H1 (cell line): ENCODE results near the gene MYD88. TPM values are rescaled to one million over a fixed set of nuclear protein-coding genes. Genes with fewer than 3 reads are reported as not detected.

ENCODE experiments used
- CTCF ChIA-PET: fragments of 300-600 bp; sonication (Branson Sonifier 250); formaldehyde crosslinking; loops from one replicate; lab custom pipeline; 2021; ENCODE audit not compliant: partially characterized antibody; lab: Charles Lee
- POLR2A ChIA-PET: fragments of 300-600 bp; sonication (Branson Sonifier 250); formaldehyde crosslinking; loops from one replicate; lab custom pipeline; 2021; ENCODE audit warnings: inconsistent platforms; ENCODE audit not compliant: partially characterized antibody; lab: Charles Lee
- DNase-seq, 2 experiments: peaks; one replicate each; pipeline versions ENCODE4 v3.0.0 to v3.0.0-alpha.2; 2010 to 2022; ENCODE audit warnings: low spot score in 2 of 2, low read depth in 1 of 2, mixed read lengths in 1 of 2
- FAIRE-seq: peaks from 2 replicates; lab custom pipeline; 2011; peaks lifted over from hg19 to GRCh38; lab: Jason Lieb, UNC
- H2AFZ ChIP-seq: 2 replicates; pipeline ENCODE4 v1.8.1; 2012; ENCODE audit warnings: low read length, inconsistent platforms
- H2AK5ac ChIP-seq: 2 replicates; pipeline ENCODE4 v1.6.1; 2013; ENCODE audit warnings: low read depth, low read length
- H2BK120ac ChIP-seq: replicated peaks from 2 replicates; pipeline ENCODE3; 2013; ENCODE audit warnings: low read depth, low read length, inconsistent platforms
- H2BK12ac ChIP-seq: 2 replicates; pipeline ENCODE4 v1.6.1; 2013; ENCODE audit warnings: low read depth, low read length
- H2BK15ac ChIP-seq: 2 replicates; pipeline ENCODE4 v1.6.1; 2013; ENCODE audit warnings: low read length
- H2BK20ac ChIP-seq: 2 replicates; pipeline ENCODE4 v1.6.1; 2013; ENCODE audit warnings: low read length
- H2BK5ac ChIP-seq: 2 replicates; pipeline ENCODE4 v1.6.1; 2013; ENCODE audit warnings: low read depth, low read length
- H3K14ac ChIP-seq: 2 replicates; pipeline ENCODE4 v1.6.1; 2013; ENCODE audit warnings: inconsistent platforms; ENCODE audit not compliant: insufficient read length
- H3K18ac ChIP-seq: 2 replicates; pipeline ENCODE4 v1.6.1; 2013; ENCODE audit warnings: low read length; ENCODE audit errors: extremely low read depth
- H3K23ac ChIP-seq: 2 replicates; pipeline ENCODE4 v1.6.1; 2013; ENCODE audit warnings: inconsistent platforms; ENCODE audit not compliant: insufficient read length
- H3K23me2 ChIP-seq: 2 replicates; pipeline ENCODE4 v1.6.1; 2013; ENCODE audit warnings: low read depth, low read length
- H3K27ac ChIP-seq: 2 replicates; pipeline ENCODE4 v1.6.1; 2011; ENCODE audit warnings: low read depth, low read length, inconsistent platforms
- H3K27me3 ChIP-seq, 4 experiments: replicated peaks in 1 of 4; 1 replicate in 1 of 4; 2 replicates in 3 of 4; pipeline versions ENCODE4 v1.6.1 to v1.8.1; 2011 to 2013; ENCODE audit warnings: low read length in 3 of 4, mild to moderate bottlenecking in 3 of 4, inconsistent platforms in 2 of 4, mixed read lengths in 2 of 4, moderate library complexity in 1 of 4; ENCODE audit not compliant: control insufficient read depth in 3 of 4, insufficient read depth in 3 of 4; ENCODE audit errors: extremely low read depth in 1 of 4
- H3K36me3 ChIP-seq, 4 experiments: 2 replicates each; pipeline versions ENCODE4 v1.6.1 to v1.8.1; 2011 to 2013; ENCODE audit warnings: mild to moderate bottlenecking in 4 of 4, low read length in 3 of 4, moderate library complexity in 2 of 4, control low read depth in 1 of 4, inconsistent platforms in 1 of 4; ENCODE audit not compliant: insufficient read depth in 4 of 4, control insufficient read depth in 2 of 4
- H3K4ac ChIP-seq: replicated peaks from 2 replicates; pipeline ENCODE3; 2013; ENCODE audit warnings: low read length, low read depth, mixed read lengths, inconsistent platforms; ENCODE audit not compliant: insufficient read length
- H3K4me1 ChIP-seq, 4 experiments: replicated peaks in 1 of 4; 1 replicate in 1 of 4; 2 replicates in 3 of 4; pipeline versions ENCODE4 v1.6.1 to v1.8.1; 2011 to 2013; ENCODE audit warnings: low read length in 3 of 4, inconsistent platforms in 2 of 4, mixed read lengths in 1 of 4; ENCODE audit not compliant: insufficient read depth in 4 of 4, control insufficient read depth in 3 of 4
- H3K4me2 ChIP-seq, 2 experiments: 2 replicates each; pipeline versions ENCODE4 v1.6.1 to v1.8.1; 2011 to 2013; ENCODE audit warnings: low read depth in 2 of 2, low read length in 2 of 2, control low read depth in 1 of 2, inconsistent platforms in 1 of 2, mild to moderate bottlenecking in 1 of 2; ENCODE audit not compliant: insufficient read depth in 1 of 2
- H3K4me3 ChIP-seq, 4 experiments: fragments of 200-600, 300-600 bp in 1 of 4; sonication (generic), shearing (Covaris generic), sonication (Bioruptor Twin) in 1 of 4; 2 replicates each; pipeline versions ENCODE4 v1.5.1 to v1.8.1; 2011 to 2016; ENCODE audit warnings: low read length in 4 of 4, low read depth in 3 of 4, control low read depth in 2 of 4, inconsistent platforms in 2 of 4, mild to moderate bottlenecking in 2 of 4, mixed read lengths in 1 of 4, moderate library complexity in 1 of 4; ENCODE audit not compliant: insufficient read depth in 2 of 4; ENCODE audit errors: extremely low read depth in 1 of 4
- H3K56ac ChIP-seq: replicated peaks from 2 replicates; pipeline ENCODE3; 2013; ENCODE audit warnings: low read depth, mild to moderate bottlenecking, mixed read lengths, low read length, inconsistent platforms; ENCODE audit not compliant: insufficient read length
- H3K79me1 ChIP-seq: 2 replicates; pipeline ENCODE4 v1.6.1; 2013; ENCODE audit warnings: low read depth, low read length, control low read depth
- H3K79me2 ChIP-seq, 2 experiments: 2 replicates each; pipeline versions ENCODE4 v1.6.1 to v1.8.1; 2012 to 2013; ENCODE audit warnings: low read length in 2 of 2, mild to moderate bottlenecking in 2 of 2, inconsistent platforms in 1 of 2; ENCODE audit not compliant: insufficient read depth in 2 of 2, control insufficient read depth in 1 of 2
- H3K9ac ChIP-seq, 4 experiments: replicated peaks in 1 of 4; 1 replicate in 1 of 4; 2 replicates in 3 of 4; pipeline versions ENCODE4 v1.6.1 to v1.8.1; 2011 to 2013; ENCODE audit warnings: low read depth in 3 of 4, low read length in 3 of 4, control low read depth in 2 of 4, mild to moderate bottlenecking in 2 of 4, moderate library complexity in 2 of 4, inconsistent platforms in 1 of 4; ENCODE audit errors: extremely low read depth in 1 of 4
- H3K9me3 ChIP-seq, 2 experiments: 2 replicates each; pipeline versions ENCODE4 v1.6.1 to v1.8.1; 2012 to 2013; ENCODE audit warnings: mild to moderate bottlenecking in 2 of 2, moderate library complexity in 2 of 2, control low read depth in 1 of 2, inconsistent platforms in 1 of 2, low read depth in 1 of 2, low read length in 1 of 2, mixed read lengths in 1 of 2; ENCODE audit not compliant: insufficient read depth in 2 of 2
- H4K20me1 ChIP-seq, 2 experiments: replicated peaks in 1 of 2; 2 replicates each; pipeline versions ENCODE3 to v1.8.1; 2011 to 2013; ENCODE audit warnings: inconsistent platforms in 2 of 2, low read length in 2 of 2, mild to moderate bottlenecking in 1 of 2; ENCODE audit not compliant: insufficient read depth in 2 of 2, control insufficient read depth in 1 of 2
- H4K5ac ChIP-seq: 2 replicates; pipeline ENCODE4 v1.6.1; 2013; ENCODE audit warnings: low read length, low read depth, mixed read lengths, inconsistent platforms; ENCODE audit not compliant: insufficient read length
- H4K8ac ChIP-seq: 2 replicates; pipeline ENCODE4 v1.8.0; 2013; ENCODE audit warnings: mild to moderate bottlenecking, moderate library complexity, low read length, inconsistent platforms; ENCODE audit not compliant: insufficient read depth; ENCODE audit errors: extremely low read depth
- H4K91ac ChIP-seq: replicated peaks from 2 replicates; pipeline ENCODE3; 2013; ENCODE audit warnings: low read length, mixed read lengths, inconsistent platforms; ENCODE audit not compliant: insufficient read length
- CTBP2 ChIP-seq: IDR thresholded peaks from 2 replicates; pipeline ENCODE4 v1.7.0; 2011; ENCODE audit warnings: borderline replicate concordance, mild to moderate bottlenecking, moderate library complexity, mixed read lengths, low read length; ENCODE audit not compliant: insufficient read depth, insufficient read length
- JUN ChIP-seq: IDR thresholded peaks from 2 replicates; pipeline ENCODE4 v1.6.1; 2011; ENCODE audit warnings: low read depth, mild to moderate bottlenecking, improper control_type of control experiment, low read length
- JUND ChIP-seq: IDR thresholded peaks from 2 replicates; pipeline ENCODE4 v1.6.1; 2011; ENCODE audit warnings: mild to moderate bottlenecking, improper control_type of control experiment, low read length
- KDM1A ChIP-seq: fragments of 200-600, 300-600 bp; sonication (generic); IDR thresholded peaks from 2 replicates; pipeline ENCODE4 v1.7.1; 2016; ENCODE audit warnings: mild to moderate bottlenecking, low read length, borderline replicate concordance
- RXRA ChIP-seq: IDR thresholded peaks from 2 replicates; pipeline ENCODE4 v1.6.1; 2011; ENCODE audit warnings: low read depth, mild to moderate bottlenecking, low read length, moderate library complexity; ENCODE audit not compliant: insufficient read depth
- SP4 ChIP-seq: IDR thresholded peaks from 2 replicates; pipeline ENCODE4 v1.6.1; 2012; ENCODE audit warnings: low read length, inconsistent platforms
- SUZ12 ChIP-seq: fragments of 200-600 bp; sonication (generic); IDR thresholded peaks from 2 replicates; pipeline ENCODE4 v1.6.1; 2012; ENCODE audit warnings: mild to moderate bottlenecking, inconsistent platforms, low read length, moderate library complexity, mixed read lengths
- TAF1 ChIP-seq: IDR thresholded peaks from 2 replicates; pipeline ENCODE4 v1.6.1; 2011; ENCODE audit warnings: mild to moderate bottlenecking, low read depth, low read length
- WGBS, 2 experiments: shearing (Covaris generic) in 1 of 2; methylation state at CpG; one replicate each; pipeline versions ENCODE4 v1.1.6 to v1.1.7; 2013 to 2015; ENCODE audit warnings: low lambda C conversion rate in 2 of 2, mixed read lengths in 2 of 2, inconsistent platforms in 1 of 2, low coverage in 1 of 2, missing lambda C conversion rate in 1 of 2; ENCODE audit not compliant: insufficient replicate concordance in 2 of 2, insufficient coverage in 1 of 2, insufficient read length in 1 of 2; ENCODE audit errors: extremely low coverage in 1 of 2, missing lambda C conversion rate in 1 of 2; 5-methylcytosine and 5-hydroxymethylcytosine counted together
- polyA plus RNA-seq, 7 experiments: library from polyadenylated mRNA; depleted of rRNA in 3 of 7; stranded (reverse) in 5 of 7; unstranded in 2 of 7; fragments of >200 nt in 5 of 7; fragments of 200-250 nt in 2 of 7; gene quantifications; 1 replicate in 5 of 7; 2 replicates in 1 of 7; 4 replicates in 1 of 7; pipeline versions ENCODE4 v1.2.1 to v1.2.3, GENCODE V29; 2011 to 2013; ENCODE audit warnings: missing spikeins in 2 of 7, mixed read lengths in 2 of 7
- total RNA-seq: library from RNA; stranded (reverse); fragmentation: NEBNext Ultra II Directional; extraction: Animal tissue kit (Norgen Biotek cat#: 25700); gene quantifications from 2 replicates; pipeline ENCODE4 v1.2.1, GENCODE V29; 2021
- TF ChIP-seq, protein P1 (sequence below): IDR thresholded peaks from 2 replicates; pipeline ENCODE4 v1.6.1; 2012; ENCODE audit warnings: inconsistent platforms
- TF ChIP-seq, protein P2 (sequence below), 3 experiments: IDR thresholded peaks; 1 replicate in 2 of 3; 2 replicates in 1 of 3; pipeline versions ENCODE4 v1.5.1 to v1.6.1; 2011; ENCODE audit warnings: low read length in 3 of 3, mild to moderate bottlenecking in 3 of 3, inconsistent platforms in 2 of 3, low read depth in 1 of 3, moderate library complexity in 1 of 3; ENCODE audit not compliant: insufficient read depth in 1 of 3; ENCODE audit errors: control extremely low read depth in 1 of 3
- TF ChIP-seq, protein P3 (sequence below): IDR thresholded peaks from 2 replicates; pipeline ENCODE4 v1.6.1; 2012; ENCODE audit warnings: inconsistent platforms

The MYD88 gene
- total and polyA plus RNA-seq, 2 of the 8 experiments (the other 6 are each of a cell fraction or from before 2014, with no cell fraction given), result 22.1 to 22.5 TPM

- no peak overlapping the region for H3K4me2 ChIP-seq
- no peaks in the 10 kb centered on the region for H3K23me2 ChIP-seq
- H3K79me2 ChIP-seq, result no peaks in the 10 kb centered on the region
- H2BK5ac ChIP-seq, result no peak overlapping the region
- no peak overlapping the region for H2BK15ac ChIP-seq
- H3K4me1 ChIP-seq, result no peaks in the 10 kb centered on the region; a peak in 1 of 7 replicates
- ChIA-PET POLR2A (interaction anchor here (1.0 to 1.6 kb wide), 3 partner anchors 16 to 21 kb away, joined by 3 to 4 read pairs (median 3); partner anchors contain the start of genes ACAA1 and MYD88), CTCF (interaction anchor here (0.6 to 10.9 kb wide), 6 partner anchors 18 to 844 kb away, joined by 3 to 52 read pairs (median 4); partner anchors contain the start of genes ACAA1 and MYD88)
- H2AK5ac ChIP-seq, result no peak overlapping the region
- FAIRE-seq (no peak), DNase-seq (no peak)
- no peak overlapping the region for H3K18ac ChIP-seq
- no peaks in the 10 kb centered on the region for H3K79me1 ChIP-seq
- no peak overlapping the region for H2BK12ac ChIP-seq
- H3K23ac ChIP-seq, result no peak overlapping the region
- H2BK20ac ChIP-seq, result no peak overlapping the region
- H4K20me1 ChIP-seq, result no peaks in the 10 kb centered on the region
- no peaks in the 10 kb centered on the region for H3K36me3 ChIP-seq
- 87% methylated on average over 5 of the region's 5 CpGs; no CpG with 5 or more reads in 1 of the 2 experiments for WGBS, 2 experiments
- H3K4ac ChIP-seq, result no peak overlapping the region
- no peaks in the 10 kb centered on the region for H3K9me3 ChIP-seq
- H3K56ac ChIP-seq, result no peak overlapping the region
- H3K14ac ChIP-seq, result no peak overlapping the region
- no peak overlapping the region for H4K5ac ChIP-seq
- no peak overlapping the region for H2AFZ ChIP-seq
- H4K8ac ChIP-seq, result no peak overlapping the region
- H3K4me3 ChIP-seq, result no peak overlapping the region
- H3K27me3 ChIP-seq, result no peaks in the 10 kb centered on the region
- no peak overlapping the region for H4K91ac ChIP-seq
- H3K27ac ChIP-seq, result no peak overlapping the region
- no peak overlapping the region for H2BK120ac ChIP-seq
- no peak overlapping the region for H3K9ac ChIP-seq
- TF ChIP-seq SUZ12 (no peak), KDM1A (no peak), SP4 (no peak), JUN (no peak), TAF1 (no peak), JUND (no peak), RXRA (no peak), CTBP2 (no peak)
- TF ChIP-seq, protein P1, sequence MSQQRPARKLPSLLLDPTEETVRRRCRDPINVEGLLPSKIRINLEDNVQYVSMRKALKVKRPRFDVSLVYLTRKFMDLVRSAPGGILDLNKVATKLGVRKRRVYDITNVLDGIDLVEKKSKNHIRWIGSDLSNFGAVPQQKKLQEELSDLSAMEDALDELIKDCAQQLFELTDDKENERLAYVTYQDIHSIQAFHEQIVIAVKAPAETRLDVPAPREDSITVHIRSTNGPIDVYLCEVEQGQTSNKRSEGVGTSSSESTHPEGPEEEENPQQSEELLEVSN, result no peak
- TF ChIP-seq, protein P2, sequence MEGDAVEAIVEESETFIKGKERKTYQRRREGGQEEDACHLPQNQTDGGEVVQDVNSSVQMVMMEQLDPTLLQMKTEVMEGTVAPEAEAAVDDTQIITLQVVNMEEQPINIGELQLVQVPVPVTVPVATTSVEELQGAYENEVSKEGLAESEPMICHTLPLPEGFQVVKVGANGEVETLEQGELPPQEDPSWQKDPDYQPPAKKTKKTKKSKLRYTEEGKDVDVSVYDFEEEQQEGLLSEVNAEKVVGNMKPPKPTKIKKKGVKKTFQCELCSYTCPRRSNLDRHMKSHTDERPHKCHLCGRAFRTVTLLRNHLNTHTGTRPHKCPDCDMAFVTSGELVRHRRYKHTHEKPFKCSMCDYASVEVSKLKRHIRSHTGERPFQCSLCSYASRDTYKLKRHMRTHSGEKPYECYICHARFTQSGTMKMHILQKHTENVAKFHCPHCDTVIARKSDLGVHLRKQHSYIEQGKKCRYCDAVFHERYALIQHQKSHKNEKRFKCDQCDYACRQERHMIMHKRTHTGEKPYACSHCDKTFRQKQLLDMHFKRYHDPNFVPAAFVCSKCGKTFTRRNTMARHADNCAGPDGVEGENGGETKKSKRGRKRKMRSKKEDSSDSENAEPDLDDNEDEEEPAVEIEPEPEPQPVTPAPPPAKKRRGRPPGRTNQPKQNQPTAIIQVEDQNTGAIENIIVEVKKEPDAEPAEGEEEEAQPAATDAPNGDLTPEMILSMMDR (IDR thresholded peaks at IDR 0.05; ENCODE audit: control extremely low read depth in 1 of 3, insufficient read depth in 1 of 3, low read depth in 1 of 3, low read length in 3 of 3), result no peak
- TF ChIP-seq, protein P3, sequence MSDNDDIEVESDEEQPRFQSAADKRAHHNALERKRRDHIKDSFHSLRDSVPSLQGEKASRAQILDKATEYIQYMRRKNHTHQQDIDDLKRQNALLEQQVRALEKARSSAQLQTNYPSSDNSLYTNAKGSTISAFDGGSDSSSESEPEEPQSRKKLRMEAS, result no peak
Measured at GRCh38 chr3:38158472-38158871, 20.0 kb downstream of the MYD88 start.
